COLO668 (cell line): ENCODE data around the gene C6orf132.
"Not testable (repeated sequence)": the region's sequence is repeated elsewhere in the genome, so short reads cannot be mapped to it uniquely, and the experiment has no call there.

Experiments
- DNase-seq: peaks from one replicate; lab custom pipeline; 2025; ENCODE audit not compliant: unreplicated experiment; lab: John Stamatoyannopoulos, UW

Gene C6orf132

GRCh38 chr6:42142118-42142835, at the start of gene C6orf132:
C6orf132 (minus strand) TSS chr6:42142620; CDS start chr6:42142444, 176 bp downstream.
- peak; percentile 56 for DNase-seq

GRCh38 chr6:42190554-42191183, 48.2 kb upstream of the C6orf132 start:
- no peak for DNase-seq

- DNase-seq: no peak
These were observed 46.0 kb upstream of the C6orf132 start for GRCh38 chr6:42188406-42188805.

- no peak for DNase-seq
These were observed 43.2 kb upstream of the C6orf132 start for GRCh38 chr6:42185597-42185996.

- DNase-seq: no peak
These were observed 42.1 kb upstream of the C6orf132 start for GRCh38 chr6:42184475-42184874.

- no peak for DNase-seq
These were observed 39.7 kb upstream of the C6orf132 start for GRCh38 chr6:42182101-42182500.

GRCh38 chr6:42179945-42180313, 37.5 kb upstream of the C6orf132 start:
- no peak for DNase-seq

GRCh38 chr6:42179261-42179944, 37.0 kb upstream of the C6orf132 start:
- DNase-seq: no peak

GRCh38 chr6:42177514-42178364, 35.3 kb upstream of the C6orf132 start:
- DNase-seq: no peak

GRCh38 chr6:42176981-42177380, 34.6 kb upstream of the C6orf132 start:
- no peak for DNase-seq

- DNase-seq: no peak
These were observed 33.4 kb upstream of the C6orf132 start for GRCh38 chr6:42175860-42176259.

- DNase-seq: no peak
These were observed 30.7 kb upstream of the C6orf132 start, which contains the start of gene GUCA1A for GRCh38 chr6:42173101-42173500. GUCA1A (plus strand) TSS chr6:42173364; CDS start chr6:42173614, 250 bp downstream.

GRCh38 chr6:42171813-42172581, 29.6 kb upstream of the C6orf132 start:
- peak; percentile 34 for DNase-seq

GRCh38 chr6:42169780-42170179, 27.4 kb upstream of the C6orf132 start:
- DNase-seq: not testable (repeated sequence)

GRCh38 chr6:42168650-42169049, 26.2 kb upstream of the C6orf132 start:
- DNase-seq: no peak

- peak; percentile 79 for DNase-seq
These were observed 24.2 kb upstream of the C6orf132 start for GRCh38 chr6:42166444-42167141.

- no peak for DNase-seq
These were observed 22.6 kb upstream of the C6orf132 start for GRCh38 chr6:42165016-42165415.

GRCh38 chr6:42163981-42164380, 21.6 kb upstream of the C6orf132 start:
- no peak for DNase-seq

GRCh38 chr6:42162812-42163211, 20.4 kb upstream of the C6orf132 start:
- DNase-seq: no peak

GRCh38 chr6:42162384-42162783, 20.0 kb upstream of the C6orf132 start:
- DNase-seq: no peak
